Sigmoid colon (tissue), 7 donors: ENCODE results near the gene ARSI. TPM values are rescaled to one million over a fixed set of nuclear protein-coding genes. Genes with fewer than 3 reads are reported as not detected.

Experiments used
- DNase-seq: peaks from one replicate; pipeline ENCODE4 v3.0.0-alpha.2; 2019
- H3K27ac ChIP-seq, 4 donors: fragments of 200-600 bp; sonication (generic); one replicate each; pipeline ENCODE4 v1.5.1; 2016 to 2019; ENCODE audit warnings: mild to moderate bottlenecking in 1 of 4
- H3K27me3 ChIP-seq, 3 donors: fragments of 200-600 bp; sonication (generic); one replicate each; pipeline ENCODE4 v1.5.1; 2019; ENCODE audit warnings: mild to moderate bottlenecking in 1 of 3
- H3K36me3 ChIP-seq, 4 donors: fragments of 200-600 bp; sonication (generic); one replicate each; pipeline ENCODE4 v1.5.1; 2016 to 2019
- H3K4me1 ChIP-seq, 4 donors: fragments of 200-600 bp; sonication (generic); one replicate each; pipeline ENCODE4 v1.5.1; 2017 to 2019
- H3K4me3 ChIP-seq, 4 donors: fragments of 200-600 bp; sonication (generic); one replicate each; pipeline ENCODE4 v1.5.1; 2017 to 2019; ENCODE audit warnings: mild to moderate bottlenecking in 2 of 4, moderate library complexity in 1 of 4
- H3K9me3 ChIP-seq, 4 donors: fragments of 200-600 bp in 3 of 4; sonication (generic) in 3 of 4; one replicate each; pipeline versions ENCODE4 v1.5.1 to v1.6.1; 2013 to 2019
- CTCF ChIP-seq, 4 experiments: fragments of 450-650 bp in 3 of 4; fragments of 200-600 bp in 1 of 4; IDR thresholded peaks; one replicate each; pipeline ENCODE4 v1.5.1; 2016 to 2019; ENCODE audit warnings: antibody characterized with exemption in 4 of 4, mild to moderate bottlenecking in 3 of 4, moderate library complexity in 2 of 4
- EP300 ChIP-seq, 4 donors: sonication (generic); formaldehyde crosslinking; IDR thresholded peaks; one replicate each; pipeline ENCODE4 v1.6.1; 2017; ENCODE audit warnings: antibody characterized with exemption in 4 of 4
- POLR2A ChIP-seq, 2 donors: fragments of 450-650 bp; IDR thresholded peaks; one replicate each; pipeline ENCODE4 v1.6.1; 2016; ENCODE audit warnings: antibody characterized with exemption in 2 of 2, mild to moderate bottlenecking in 2 of 2, moderate library complexity in 2 of 2
- POLR2AphosphoS5 ChIP-seq, 4 donors: sonication (generic); formaldehyde crosslinking; IDR thresholded peaks; one replicate each; pipeline ENCODE4 v1.6.1; 2017; ENCODE audit warnings: antibody characterized with exemption in 4 of 4
- WGBS, 2 donors: extraction: QIAGEN DNeasy Blood & Tissue Kit; methylation state at CpG; one replicate each; pipeline ENCODE4 v1.1.7; 2013; 5-methylcytosine and 5-hydroxymethylcytosine counted together
- intact Hi-C: fragments of 100-400 bp; cut with DNase I; formaldehyde crosslinking; loops from one replicate; pipeline ENCODE4 v1.15.1; 2023
- polyA plus RNA-seq, 3 donors: library from polyadenylated mRNA; stranded (reverse); fragments of 200-250 nt; gene quantifications; one replicate each; pipeline ENCODE4 v1.2.3, GENCODE V29; 2013
- total RNA-seq, 4 donors: library from RNA; depleted of rRNA; stranded (reverse); fragments of >200 nt; gene quantifications; one replicate each; pipeline ENCODE4 v1.1.0, GENCODE V29; 2016
- donor health status: healthy with polysubstance abuse.
- donor health status: Bipolar disorder and iron deficiency.
- donor health status: healthy.

ARSI gene
- total RNA-seq (1 to 10 TPM; 1.4 to 3.3 (median 2.3) TPM), polyA plus RNA-seq (under 1 TPM in 1 of 3 donors, not detected in 2; 0.63 TPM)

- TF ChIP-seq POLR2AphosphoS5 (IDR thresholded peaks at IDR 0.05), result no peak
- TF ChIP-seq POLR2A (IDR thresholded peaks at IDR 0.05), result no peak
- no peak for TF ChIP-seq CTCF (IDR thresholded peaks at IDR 0.05)
- no peak for TF ChIP-seq EP300 (IDR thresholded peaks at IDR 0.05)
- Histone ChIP-seq H3K9me3 (no peaks in the 10 kb centered on the region), H3K27ac (peak within 1 kb of the TSS; percentile 62 to 86 (median 76)), H3K36me3 (no peaks in the 10 kb centered on the region), H3K4me1 (peaks cover 0 to 66% (median 49%) of the 10 kb centered on the region in 4 donors), H3K4me3 (peak within 1 kb of the TSS; percentile 12 to 45 (median 38)), H3K27me3 (peaks cover 0 to 11% (median 0%) of the 10 kb centered on the region in 3 donors)
- 4% methylated on average over 63 of the region's 63 CpGs for WGBS, 2 donors
- intact Hi-C loops, result no loop called here
- DNase-seq, result peak; percentile 83
Observed at GRCh38 chr5:150302301-150303069, at the start of gene ARSI. Gene ARSI (minus strand): TSS chr5:150302905. CDS start chr5:150302373, 532 bp downstream.

GRCh38 chr5:150350524-150351344 lies 48.0 kb upstream of the ARSI start:
- no peaks in the 10 kb centered on the region for H3K36me3 ChIP-seq
- 42% methylated on average over 7 of the region's 7 CpGs for WGBS, 2 donors
- intact Hi-C loops, result loop anchor here (10.0 kb wide), 1 partner anchor 186 kb away; the partner anchor contains the start of gene CDX1
- TF ChIP-seq CTCF (IDR thresholded peaks at IDR 0.05) (peak; percentile 26 to 56 (median 36)), POLR2AphosphoS5 (IDR thresholded peaks at IDR 0.05) (no peak), EP300 (IDR thresholded peaks at IDR 0.05) (no peak)
- no peaks in the 10 kb centered on the region for H3K9me3 ChIP-seq
- H3K27me3 ChIP-seq, result no peaks in the 10 kb centered on the region
- H3K27ac ChIP-seq, result no peak overlapping the region
- DNase-seq, result peak; percentile 74
- no peak overlapping the region for H3K4me3 ChIP-seq
- H3K4me1 ChIP-seq, result no peaks in the 10 kb centered on the region

GRCh38 chr5:150349681-150350275 lies 47.1 kb upstream of the ARSI start:
- intact Hi-C loops, result loop anchor here (10.0 kb wide), 1 partner anchor 185 kb away; the partner anchor contains the start of gene CDX1
- H3K4me1 ChIP-seq, result no peaks in the 10 kb centered on the region
- no peak for DNase-seq
- H3K27me3 ChIP-seq, result no peaks in the 10 kb centered on the region
- TF ChIP-seq POLR2AphosphoS5 (IDR thresholded peaks at IDR 0.05) (no peak), POLR2A (IDR thresholded peaks at IDR 0.05) (no peak), EP300 (IDR thresholded peaks at IDR 0.05) (no peak), CTCF (IDR thresholded peaks at IDR 0.05) (no peak)
- H3K4me3 ChIP-seq, result no peak overlapping the region
- 81 to 90% methylated on average over 6 of the region's 6 CpGs for WGBS, 2 donors
- no peak overlapping the region for H3K27ac ChIP-seq
- no peaks in the 10 kb centered on the region for H3K9me3 ChIP-seq
- H3K36me3 ChIP-seq, result no peaks in the 10 kb centered on the region

- no peak for DNase-seq
- 68 to 83% methylated on average over 9 of the region's 9 CpGs for WGBS, 2 donors
- Histone ChIP-seq H3K9me3 (no peaks in the 10 kb centered on the region), H3K27me3 (no peaks in the 10 kb centered on the region), H3K4me3 (no peak overlapping the region), H3K4me1 (no peaks in the 10 kb centered on the region), H3K36me3 (no peaks in the 10 kb centered on the region), H3K27ac (no peak overlapping the region)
- TF ChIP-seq POLR2A (IDR thresholded peaks at IDR 0.05) (no peak), CTCF (IDR thresholded peaks at IDR 0.05) (no peak), POLR2AphosphoS5 (IDR thresholded peaks at IDR 0.05) (no peak), EP300 (IDR thresholded peaks at IDR 0.05) (no peak)
- intact Hi-C loops, result no loop called here
Observed at GRCh38 chr5:150347451-150347850, 44.7 kb upstream of the ARSI start.
